ENCODE data around the gene SH3BP1. TPM values are rescaled to one million over a fixed set of nuclear protein-coding genes. Genes with fewer than 3 reads are reported as not detected.

SH3BP1 gene
- total and polyA plus RNA-seq, 9 of the 15 experiments (the other 6 are each of a cell fraction or from before 2014, with no cell fraction given), result 0.10 to 36.2 (median 10.4) TPM

DNA sequence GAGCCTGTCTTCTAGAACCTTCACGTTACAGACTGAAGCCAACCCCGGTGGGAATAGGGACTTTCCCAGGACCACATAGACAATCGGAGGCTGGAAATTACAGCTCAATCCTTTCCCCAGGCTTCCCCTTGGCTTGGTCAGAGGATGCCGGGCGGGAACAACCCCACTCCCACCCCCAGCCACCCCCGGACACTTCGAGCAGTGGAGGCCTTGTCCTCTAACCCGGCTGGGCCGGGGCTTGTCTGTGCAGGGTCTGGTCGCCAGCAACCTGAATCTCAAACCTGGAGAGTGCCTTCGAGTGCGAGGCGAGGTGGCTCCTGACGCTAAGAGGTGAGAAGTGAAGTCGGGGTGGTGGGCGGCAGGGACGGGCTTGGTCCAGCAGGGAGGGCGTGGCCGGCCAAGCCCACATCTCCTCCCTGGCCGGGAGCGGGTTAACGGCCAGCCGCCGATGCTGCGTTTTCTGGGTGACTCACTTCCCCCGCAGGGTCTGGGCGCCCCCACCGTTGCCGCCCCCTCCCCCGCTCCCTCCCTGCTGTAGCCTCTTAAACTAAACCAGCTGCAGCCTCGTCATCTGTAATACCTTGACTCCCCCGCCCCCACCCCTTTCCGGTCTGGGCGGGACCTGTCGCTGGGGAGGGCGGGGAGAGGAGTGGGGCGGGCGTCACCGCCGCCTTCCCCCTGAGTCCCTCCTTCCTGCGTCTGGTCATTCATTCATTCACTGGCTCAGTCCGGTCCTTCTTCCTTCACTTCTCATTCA lies 37.4 kb downstream of the SH3BP1 start (continued):
- TF ChIP-seq, protein P1, sequence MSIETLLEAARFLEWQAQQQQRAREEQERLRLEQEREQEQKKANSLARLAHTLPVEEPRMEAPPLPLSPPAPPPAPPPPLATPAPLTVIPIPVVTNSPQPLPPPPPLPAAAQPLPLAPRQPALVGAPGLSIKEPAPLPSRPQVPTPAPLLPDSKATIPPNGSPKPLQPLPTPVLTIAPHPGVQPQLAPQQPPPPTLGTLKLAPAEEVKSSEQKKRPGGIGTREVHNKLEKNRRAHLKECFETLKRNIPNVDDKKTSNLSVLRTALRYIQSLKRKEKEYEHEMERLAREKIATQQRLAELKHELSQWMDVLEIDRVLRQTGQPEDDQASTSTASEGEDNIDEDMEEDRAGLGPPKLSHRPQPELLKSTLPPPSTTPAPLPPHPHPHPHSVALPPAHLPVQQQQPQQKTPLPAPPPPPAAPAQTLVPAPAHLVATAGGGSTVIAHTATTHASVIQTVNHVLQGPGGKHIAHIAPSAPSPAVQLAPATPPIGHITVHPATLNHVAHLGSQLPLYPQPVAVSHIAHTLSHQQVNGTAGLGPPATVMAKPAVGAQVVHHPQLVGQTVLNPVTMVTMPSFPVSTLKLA (conservative IDR thresholded peaks at IDR 0.05), result peak; percentile 17 to 69; a peak in 3 of 4 replicates
- peak; percentile 70; the same call in 1 of the 2 replicates for TF ChIP-seq RNF2 (IDR thresholded peaks at IDR 0.05)
- no peak for TF ChIP-seq POLR2B (IDR thresholded peaks at IDR 0.05; ENCODE audit: low read depth, partially characterized antibody)
- TF ChIP-seq NFIX (CRISPR knock-in tag; IDR thresholded peaks at IDR 0.05; ENCODE audit: low read depth), result no peak
- TF ChIP-seq NEUROD1 (IDR thresholded peaks at IDR 0.05; ENCODE audit: borderline replicate concordance, low read depth, low read length, partially characterized antibody), result peak; percentile 44
- TF ChIP-seq ETV5 (CRISPR knock-in tag; IDR thresholded peaks at IDR 0.05; ENCODE audit: low read depth), result peak; percentile 92
- no peak for TF ChIP-seq RBM34 (IDR thresholded peaks at IDR 0.05; ENCODE audit: borderline replicate concordance, insufficient read depth, low read length)
- TF ChIP-seq SRSF7 (optimal IDR thresholded peaks at IDR 0.05; ENCODE audit: low read depth, low read length), result no peak
- TF ChIP-seq HDAC2 (IDR thresholded peaks at IDR 0.05), result 0 out of 2 replicates have a peak, but pooled peaks have one; percentile 34
- TF ChIP-seq TAF9B (IDR thresholded peaks at IDR 0.05; ENCODE audit: partially characterized antibody), result peak; percentile 92
- no peak for TF ChIP-seq BRF2 (IDR thresholded peaks at IDR 0.05; ENCODE audit: borderline replicate concordance, insufficient read depth, insufficient read length)
- TF ChIP-seq BMI1 (IDR thresholded peaks at IDR 0.05; ENCODE audit: low read length), result no peak
- TF ChIP-seq NFE2 (IDR thresholded peaks at IDR 0.05; ENCODE audit: low read depth), result peak; percentile 50
- TF ChIP-seq TCF3 (CRISPR knock-in tag; IDR thresholded peaks at IDR 0.05), result peak; percentile 28; the same call in 1 of the 2 replicates
- TF ChIP-seq SLC30A9 (CRISPR knock-in tag; IDR thresholded peaks at IDR 0.05), result no peak
- TF ChIP-seq ETS1 (conservative IDR thresholded peaks at IDR 0.05; ENCODE audit: control insufficient read depth, low read depth, low read length), result no peak; the same call in 1 of the 2 replicates
- TF ChIP-seq ZNF175 (CRISPR knock-in tag; IDR thresholded peaks at IDR 0.05; ENCODE audit: low read depth), result no peak
- TF ChIP-seq IRF2 (CRISPR knock-in tag; IDR thresholded peaks at IDR 0.05), result no peak
- peak; percentile 62; the same call in 1 of the 2 replicates for TF ChIP-seq EP300 (IDR thresholded peaks at IDR 0.05; ENCODE audit: low read length)
- peak; percentile 59; the same call in 1 of the 2 replicates for TF ChIP-seq SMARCA4 (IDR thresholded peaks at IDR 0.05)
- TF ChIP-seq KLF16 (IDR thresholded peaks at IDR 0.05), result peak; percentile 30; the same call in 1 of the 2 replicates
- TF ChIP-seq JUN (IDR thresholded peaks at IDR 0.05; ENCODE audit: borderline replicate concordance, low read depth, low read length), result peak; percentile 80
- no peak for TF ChIP-seq JUN (CRISPR knock-in tag; IDR thresholded peaks at IDR 0.05; ENCODE audit: borderline replicate concordance)
- TF ChIP-seq CBFA2T3 (IDR thresholded peaks at IDR 0.05), result peak; percentile 58
- peak; percentile 55 for TF ChIP-seq SUPT5H (IDR thresholded peaks at IDR 0.05)
- TF ChIP-seq ETV1 (tag; conservative IDR thresholded peaks at IDR 0.05; ENCODE audit: low read depth), result peak; percentile 89
- TF ChIP-seq FOSL1 (tag; conservative IDR thresholded peaks at IDR 0.05), result peak; percentile 95
- TF ChIP-seq NCOA1 (IDR thresholded peaks at IDR 0.05; ENCODE audit: low read depth), result 0 out of 2 replicates have a peak, but pooled peaks have one; percentile 37
